ENCODE results near the gene KRT25. TPM values are rescaled to one million over a fixed set of nuclear protein-coding genes. Genes with fewer than 3 reads are reported as not detected.

KRT25 gene
- total RNA-seq, 1 experiment from 2014 or later, result 0.28 TPM

DNA sequence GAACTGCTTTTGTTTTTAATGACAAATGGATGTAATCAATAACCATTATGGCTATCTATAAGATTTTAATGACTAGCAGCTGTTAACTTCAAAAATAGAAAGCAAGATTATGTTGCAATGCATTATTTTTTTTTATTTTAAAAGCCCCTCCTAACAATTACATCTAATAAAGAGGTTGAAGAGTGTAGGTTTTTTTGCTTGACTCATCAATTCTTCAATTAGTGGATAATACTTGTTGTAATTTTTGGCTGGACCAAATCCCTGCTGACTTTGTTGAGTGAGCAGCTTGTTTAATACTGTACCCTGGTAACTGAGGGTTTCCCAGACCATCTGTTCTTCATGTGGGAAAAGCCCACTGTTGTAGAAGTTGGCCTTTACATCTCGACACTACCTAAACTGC, 24.2 kb downstream of the KRT25 start:
- TF ChIP-seq, protein P1, sequence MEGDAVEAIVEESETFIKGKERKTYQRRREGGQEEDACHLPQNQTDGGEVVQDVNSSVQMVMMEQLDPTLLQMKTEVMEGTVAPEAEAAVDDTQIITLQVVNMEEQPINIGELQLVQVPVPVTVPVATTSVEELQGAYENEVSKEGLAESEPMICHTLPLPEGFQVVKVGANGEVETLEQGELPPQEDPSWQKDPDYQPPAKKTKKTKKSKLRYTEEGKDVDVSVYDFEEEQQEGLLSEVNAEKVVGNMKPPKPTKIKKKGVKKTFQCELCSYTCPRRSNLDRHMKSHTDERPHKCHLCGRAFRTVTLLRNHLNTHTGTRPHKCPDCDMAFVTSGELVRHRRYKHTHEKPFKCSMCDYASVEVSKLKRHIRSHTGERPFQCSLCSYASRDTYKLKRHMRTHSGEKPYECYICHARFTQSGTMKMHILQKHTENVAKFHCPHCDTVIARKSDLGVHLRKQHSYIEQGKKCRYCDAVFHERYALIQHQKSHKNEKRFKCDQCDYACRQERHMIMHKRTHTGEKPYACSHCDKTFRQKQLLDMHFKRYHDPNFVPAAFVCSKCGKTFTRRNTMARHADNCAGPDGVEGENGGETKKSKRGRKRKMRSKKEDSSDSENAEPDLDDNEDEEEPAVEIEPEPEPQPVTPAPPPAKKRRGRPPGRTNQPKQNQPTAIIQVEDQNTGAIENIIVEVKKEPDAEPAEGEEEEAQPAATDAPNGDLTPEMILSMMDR (conservative IDR thresholded peaks at IDR 0.05; ENCODE audit: low read depth, low read length), result no peak
- no peak for TF ChIP-seq EZH2 (IDR thresholded peaks at IDR 0.05; ENCODE audit: borderline replicate concordance, low read depth, low read length, poor library complexity, severe bottlenecking)
- no TSS peak for BruUV-seq (replicated peaks)
- ChIA-PET POLR2A (ENCODE audit: low non-redundant PET) (no interaction called here), CTCF (no interaction called here)
- no peaks in the 10 kb centered on the region for H3K27me3 ChIP-seq (replicated peaks; ENCODE audit: insufficient read depth, low read depth, low read length, poor library complexity)
- no peaks in the 10 kb centered on the region for H3K36me3 ChIP-seq (ENCODE audit: insufficient read depth, low read length, poor library complexity, severe bottlenecking)
- no peak overlapping the region for H3K27ac ChIP-seq (ENCODE audit: low read depth, low read length, poor library complexity, severe bottlenecking)
- no peaks in the 10 kb centered on the region for H3K4me1 ChIP-seq (ENCODE audit: insufficient read depth, low read length, poor library complexity, severe bottlenecking)
- intact Hi-C loops (cut with micrococcal nuclease; ENCODE audit: unreplicated experiment), result no loop called here
- H3K9me3 ChIP-seq (ENCODE audit: low read depth, low read length, poor library complexity, severe bottlenecking), result no peaks in the 10 kb centered on the region
- no peak overlapping the region for H3K4me3 ChIP-seq (ENCODE audit: low read depth, low read length, poor library complexity, severe bottlenecking)
- DNase-seq (ENCODE audit: low spot score), result no peak

DNA sequence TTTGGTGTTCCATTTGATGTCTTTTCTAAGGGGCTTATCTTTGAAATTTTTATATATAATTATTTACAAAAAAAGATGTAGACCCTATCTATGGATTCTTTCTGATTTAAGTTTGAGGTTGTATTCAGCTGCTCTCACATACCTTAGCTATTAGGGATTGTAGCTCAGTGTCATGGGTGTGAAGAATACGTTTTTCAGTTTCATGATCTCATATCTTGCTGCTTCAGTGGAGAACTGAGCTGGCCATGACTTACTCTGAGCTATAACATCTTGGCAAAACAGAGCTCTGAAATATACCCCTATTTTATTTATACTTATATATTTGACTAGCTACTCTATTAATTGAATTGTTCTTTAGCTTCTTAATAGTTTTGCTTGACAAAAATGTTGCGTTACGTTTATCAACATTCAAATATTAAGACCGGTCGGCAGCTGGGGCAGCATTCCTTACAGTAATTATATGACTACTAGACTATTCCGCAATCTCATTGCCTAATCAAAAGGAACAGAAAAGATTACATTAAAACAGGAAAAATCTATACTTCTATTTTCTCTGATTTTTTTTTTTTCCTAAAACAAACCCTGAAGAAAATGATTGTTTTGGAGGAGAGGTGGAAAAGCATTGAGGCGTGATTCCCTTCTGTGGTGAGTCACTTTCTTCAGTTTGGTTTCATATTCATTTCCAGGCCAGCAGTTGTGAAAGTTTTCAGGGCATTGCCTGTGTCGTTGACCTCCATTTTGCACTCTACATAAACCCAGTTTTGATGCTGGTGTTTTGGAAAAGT, 27.5 kb downstream of the KRT25 start:
- Histone ChIP-seq H3K4me3 (ENCODE audit: low read depth, low read length, poor library complexity, severe bottlenecking) (no peak overlapping the region), H3K4me1 (ENCODE audit: insufficient read depth, low read length, poor library complexity, severe bottlenecking) (no peaks in the 10 kb centered on the region), H3K27me3 (replicated peaks; ENCODE audit: insufficient read depth, low read depth, low read length, poor library complexity) (no peaks in the 10 kb centered on the region), H3K27ac (ENCODE audit: low read depth, low read length, poor library complexity, severe bottlenecking) (no peak overlapping the region), H3K9me3 (ENCODE audit: low read depth, low read length, poor library complexity, severe bottlenecking) (no peaks in the 10 kb centered on the region), H3K36me3 (ENCODE audit: insufficient read depth, low read length, poor library complexity, severe bottlenecking) (no peaks in the 10 kb centered on the region)
- TF ChIP-seq, protein P1 (conservative IDR thresholded peaks at IDR 0.05; ENCODE audit: low read depth, low read length), result no peak
- TF ChIP-seq EZH2 (IDR thresholded peaks at IDR 0.05; ENCODE audit: borderline replicate concordance, low read depth, low read length, poor library complexity, severe bottlenecking), result no peak
- no peak for DNase-seq (ENCODE audit: low spot score)
- CTCF ChIA-PET, result no interaction called here
- POLR2A ChIA-PET (ENCODE audit: low non-redundant PET), result no interaction called here
- intact Hi-C loops (cut with micrococcal nuclease; ENCODE audit: unreplicated experiment), result no loop called here
- BruUV-seq (replicated peaks), result no TSS peak

DNA sequence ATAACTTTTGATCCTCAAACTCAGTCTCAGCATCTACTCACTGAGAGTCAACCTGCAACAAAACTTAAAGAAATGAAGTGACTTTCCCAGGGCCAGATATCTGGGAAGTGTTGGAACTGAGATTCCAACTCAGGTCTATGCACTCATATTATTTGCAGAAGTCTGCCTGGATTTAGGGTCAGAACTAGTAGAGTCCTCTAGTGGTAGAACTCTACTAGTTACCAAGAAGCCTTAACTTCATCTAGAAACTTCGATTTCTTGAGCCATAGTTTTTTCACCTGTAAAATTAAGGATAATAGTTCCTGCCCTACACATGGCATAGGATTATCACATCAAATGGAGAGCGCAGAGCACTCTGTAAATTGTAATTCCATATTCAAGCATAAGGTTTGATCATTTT, 28.2 kb downstream of the KRT25 start:
- Histone ChIP-seq H3K4me3 (ENCODE audit: low read depth, low read length, poor library complexity, severe bottlenecking) (no peak overlapping the region), H3K36me3 (ENCODE audit: insufficient read depth, low read length, poor library complexity, severe bottlenecking) (no peaks in the 10 kb centered on the region), H3K9me3 (ENCODE audit: low read depth, low read length, poor library complexity, severe bottlenecking) (no peaks in the 10 kb centered on the region), H3K27ac (ENCODE audit: low read depth, low read length, poor library complexity, severe bottlenecking) (no peak overlapping the region), H3K27me3 (replicated peaks; ENCODE audit: insufficient read depth, low read depth, low read length, poor library complexity) (no peaks in the 10 kb centered on the region), H3K4me1 (ENCODE audit: insufficient read depth, low read length, poor library complexity, severe bottlenecking) (no peaks in the 10 kb centered on the region)
- POLR2A ChIA-PET (ENCODE audit: low non-redundant PET), result no interaction called here
- BruUV-seq (replicated peaks), result no TSS peak
- intact Hi-C loops (cut with micrococcal nuclease; ENCODE audit: unreplicated experiment), result no loop called here
- CTCF ChIA-PET, result no interaction called here
- no peak for DNase-seq (ENCODE audit: low spot score)
- TF ChIP-seq EZH2 (IDR thresholded peaks at IDR 0.05; ENCODE audit: borderline replicate concordance, low read depth, low read length, poor library complexity, severe bottlenecking), result no peak
- TF ChIP-seq, protein P1 (conservative IDR thresholded peaks at IDR 0.05; ENCODE audit: low read depth, low read length), result no peak
